ENCODE measurements around the gene KIF26B.

DNA sequence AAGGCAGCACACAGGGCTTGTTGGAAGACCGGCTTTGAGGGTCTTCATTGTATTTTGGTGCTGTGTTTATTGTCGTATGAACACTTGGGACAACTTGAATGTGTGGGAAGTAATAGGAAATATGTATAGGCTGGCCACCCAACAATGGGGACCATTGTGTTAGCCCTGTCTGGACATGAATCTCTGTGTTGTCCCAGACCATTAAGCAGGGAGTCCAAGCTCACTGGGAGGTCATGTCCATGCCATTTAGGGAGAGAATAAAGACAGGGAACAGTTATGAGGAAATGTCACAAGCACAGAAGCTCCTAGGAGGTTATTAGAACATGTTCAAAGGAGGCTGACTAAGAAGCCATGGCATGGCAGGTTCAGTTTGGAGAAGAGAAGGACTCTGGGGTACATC, 266.1 kb downstream of the KIF26B start:
- TF ChIP-seq EZH2phosphoT487 (IDR thresholded peaks at IDR 0.05; ENCODE audit: borderline replicate concordance, low read depth, low read length), result no peak
- TF ChIP-seq, protein P1, sequence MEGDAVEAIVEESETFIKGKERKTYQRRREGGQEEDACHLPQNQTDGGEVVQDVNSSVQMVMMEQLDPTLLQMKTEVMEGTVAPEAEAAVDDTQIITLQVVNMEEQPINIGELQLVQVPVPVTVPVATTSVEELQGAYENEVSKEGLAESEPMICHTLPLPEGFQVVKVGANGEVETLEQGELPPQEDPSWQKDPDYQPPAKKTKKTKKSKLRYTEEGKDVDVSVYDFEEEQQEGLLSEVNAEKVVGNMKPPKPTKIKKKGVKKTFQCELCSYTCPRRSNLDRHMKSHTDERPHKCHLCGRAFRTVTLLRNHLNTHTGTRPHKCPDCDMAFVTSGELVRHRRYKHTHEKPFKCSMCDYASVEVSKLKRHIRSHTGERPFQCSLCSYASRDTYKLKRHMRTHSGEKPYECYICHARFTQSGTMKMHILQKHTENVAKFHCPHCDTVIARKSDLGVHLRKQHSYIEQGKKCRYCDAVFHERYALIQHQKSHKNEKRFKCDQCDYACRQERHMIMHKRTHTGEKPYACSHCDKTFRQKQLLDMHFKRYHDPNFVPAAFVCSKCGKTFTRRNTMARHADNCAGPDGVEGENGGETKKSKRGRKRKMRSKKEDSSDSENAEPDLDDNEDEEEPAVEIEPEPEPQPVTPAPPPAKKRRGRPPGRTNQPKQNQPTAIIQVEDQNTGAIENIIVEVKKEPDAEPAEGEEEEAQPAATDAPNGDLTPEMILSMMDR (conservative IDR thresholded peaks at IDR 0.05; ENCODE audit: low read length), result no peak

All from OCI-LY7 (cell line).